Transverse colon (tissue), 4 donors: Measurements from ENCODE around the gene PCDHAC2. TPM values are rescaled to one million over a fixed set of nuclear protein-coding genes. Genes with fewer than 3 reads are reported as not detected.

Experiments
- DNase-seq: peaks from one replicate; pipeline ENCODE4 v3.0.0-alpha.2; 2019
- H3K27ac ChIP-seq, 4 donors: fragments of 200-600 bp; sonication (generic); 2 replicates each; pipeline ENCODE4 v1.5.1; 2016 to 2018; ENCODE audit warnings: inconsistent platforms in 4 of 4
- H3K27me3 ChIP-seq: fragments of 200-600 bp; sonication (generic); 2 replicates; pipeline ENCODE4 v1.5.1; 2017; ENCODE audit warnings: inconsistent platforms
- H3K36me3 ChIP-seq, 4 donors: fragments of 200-600 bp; sonication (generic); 2 replicates each; pipeline ENCODE4 v1.5.1; 2017 to 2019; ENCODE audit warnings: inconsistent platforms in 4 of 4
- H3K4me1 ChIP-seq, 4 donors: fragments of 200-600 bp; sonication (generic); 2 replicates each; pipeline ENCODE4 v1.5.1; 2017 to 2020; ENCODE audit warnings: inconsistent platforms in 4 of 4
- H3K4me3 ChIP-seq, 4 donors: fragments of 200-600 bp; sonication (generic); 1 replicate in 1 of 4; 2 replicates in 3 of 4; pipeline versions ENCODE4 v1.5.1 to v1.6.1; 2017 to 2019; ENCODE audit warnings: inconsistent platforms in 4 of 4
- H3K9me3 ChIP-seq, 2 donors: fragments of 200-600 bp; sonication (generic); 2 replicates each; pipeline ENCODE4 v1.5.1; 2017 to 2019; ENCODE audit warnings: inconsistent platforms in 2 of 2
- EP300 ChIP-seq: sonication (generic); formaldehyde crosslinking; IDR thresholded peaks from one replicate; pipeline ENCODE4 v1.6.1; 2017; ENCODE audit warnings: antibody characterized with exemption, low read depth
- POLR2A ChIP-seq: fragments of 450-650 bp; IDR thresholded peaks from one replicate; pipeline ENCODE4 v1.6.1; 2016; ENCODE audit warnings: antibody characterized with exemption, mild to moderate bottlenecking, moderate library complexity
- POLR2AphosphoS5 ChIP-seq, 3 donors: sonication (generic); formaldehyde crosslinking; IDR thresholded peaks; one replicate each; pipeline ENCODE4 v1.6.1; 2016; ENCODE audit warnings: antibody characterized with exemption in 3 of 3
- WGBS, 2 donors: methylation state at CpG; one replicate each; pipeline ENCODE4 v1.1.5; 2018; ENCODE audit warnings: low coverage in 1 of 2; 5-methylcytosine and 5-hydroxymethylcytosine counted together
- in situ Hi-C, 4 donors: fragments of 200-750 bp; cut with MboI; loops; one replicate each; pipeline versions ENCODE4 v1.15.0 to v1.15.1; 2017; ENCODE audit warnings: low sequenced_read_pairs in 3 of 4, low pct_ligation_motif_present in 1 of 4, low pct_unique_long_range_greater_than_20kb in 1 of 4
- intact Hi-C: fragments of 100-400 bp; cut with DNase I; formaldehyde crosslinking; loops from one replicate; pipeline ENCODE4 v1.15.1; 2023; ENCODE audit warnings: low total_unique reads
- total RNA-seq, 4 donors: library from RNA; depleted of rRNA; stranded (reverse); fragments of >200 nt; gene quantifications; one replicate each; pipeline ENCODE4 v1.1.0, GENCODE V29; 2016
- TF ChIP-seq, protein P1 (sequence below), 5 experiments: fragments of 200-600 bp in 3 of 5; fragments of 450-650 bp in 2 of 5; sonication (generic) in 3 of 5; IDR thresholded peaks; 1 replicate in 2 of 5; 2 replicates in 3 of 5; pipeline ENCODE4 v1.5.1; 2016 to 2017; ENCODE audit warnings: antibody characterized with exemption in 5 of 5, inconsistent platforms in 3 of 5, mild to moderate bottlenecking in 2 of 5, moderate library complexity in 1 of 5

Gene PCDHAC2
- total RNA-seq, 4 donors from 2014 or later, result 0.41 to 0.48 TPM; not detected in 2

DNA sequence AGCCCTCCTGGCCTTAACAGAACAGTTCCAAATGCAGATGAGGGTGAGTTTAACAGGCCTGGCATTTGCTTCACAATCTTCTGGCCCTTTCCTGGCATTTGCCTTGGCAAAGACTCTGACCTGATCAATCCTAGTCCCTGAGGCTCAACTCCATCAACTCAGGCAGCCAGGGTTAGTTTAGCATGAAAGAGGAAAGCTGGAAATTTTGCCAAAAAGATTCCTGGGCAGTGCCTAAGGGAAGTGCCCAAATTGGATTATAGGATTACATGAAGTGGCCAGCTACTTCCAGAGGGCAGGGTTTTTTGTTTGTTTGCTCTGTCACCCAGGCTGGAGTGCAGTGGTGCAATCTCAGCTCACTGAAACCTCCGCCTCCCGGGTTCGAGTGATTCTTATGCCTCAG is 36.8 kb downstream of the PCDHAC2 start:
- in situ Hi-C loops, result no loop called here
- WGBS, 2 donors, result 83 to 93% methylated on average over 3 of the region's 3 CpGs
- Histone ChIP-seq H3K27ac (no peak overlapping the region), H3K4me1 (peaks cover 0 to 5% (median 2%) of the 10 kb centered on the region in 4 donors), H3K9me3 (no peaks in the 10 kb centered on the region), H3K4me3 (no peak overlapping the region), H3K36me3 (no peaks in the 10 kb centered on the region), H3K27me3 (peaks cover 5% of the 10 kb centered on the region)
- DNase-seq, result no peak
- intact Hi-C loops, result no loop called here
- TF ChIP-seq POLR2A, result no peak
- TF ChIP-seq, protein P1, sequence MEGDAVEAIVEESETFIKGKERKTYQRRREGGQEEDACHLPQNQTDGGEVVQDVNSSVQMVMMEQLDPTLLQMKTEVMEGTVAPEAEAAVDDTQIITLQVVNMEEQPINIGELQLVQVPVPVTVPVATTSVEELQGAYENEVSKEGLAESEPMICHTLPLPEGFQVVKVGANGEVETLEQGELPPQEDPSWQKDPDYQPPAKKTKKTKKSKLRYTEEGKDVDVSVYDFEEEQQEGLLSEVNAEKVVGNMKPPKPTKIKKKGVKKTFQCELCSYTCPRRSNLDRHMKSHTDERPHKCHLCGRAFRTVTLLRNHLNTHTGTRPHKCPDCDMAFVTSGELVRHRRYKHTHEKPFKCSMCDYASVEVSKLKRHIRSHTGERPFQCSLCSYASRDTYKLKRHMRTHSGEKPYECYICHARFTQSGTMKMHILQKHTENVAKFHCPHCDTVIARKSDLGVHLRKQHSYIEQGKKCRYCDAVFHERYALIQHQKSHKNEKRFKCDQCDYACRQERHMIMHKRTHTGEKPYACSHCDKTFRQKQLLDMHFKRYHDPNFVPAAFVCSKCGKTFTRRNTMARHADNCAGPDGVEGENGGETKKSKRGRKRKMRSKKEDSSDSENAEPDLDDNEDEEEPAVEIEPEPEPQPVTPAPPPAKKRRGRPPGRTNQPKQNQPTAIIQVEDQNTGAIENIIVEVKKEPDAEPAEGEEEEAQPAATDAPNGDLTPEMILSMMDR (IDR thresholded peaks at IDR 0.05), result no peak
- no peak for TF ChIP-seq POLR2AphosphoS5 (IDR thresholded peaks at IDR 0.05)
- TF ChIP-seq EP300, result no peak

DNA sequence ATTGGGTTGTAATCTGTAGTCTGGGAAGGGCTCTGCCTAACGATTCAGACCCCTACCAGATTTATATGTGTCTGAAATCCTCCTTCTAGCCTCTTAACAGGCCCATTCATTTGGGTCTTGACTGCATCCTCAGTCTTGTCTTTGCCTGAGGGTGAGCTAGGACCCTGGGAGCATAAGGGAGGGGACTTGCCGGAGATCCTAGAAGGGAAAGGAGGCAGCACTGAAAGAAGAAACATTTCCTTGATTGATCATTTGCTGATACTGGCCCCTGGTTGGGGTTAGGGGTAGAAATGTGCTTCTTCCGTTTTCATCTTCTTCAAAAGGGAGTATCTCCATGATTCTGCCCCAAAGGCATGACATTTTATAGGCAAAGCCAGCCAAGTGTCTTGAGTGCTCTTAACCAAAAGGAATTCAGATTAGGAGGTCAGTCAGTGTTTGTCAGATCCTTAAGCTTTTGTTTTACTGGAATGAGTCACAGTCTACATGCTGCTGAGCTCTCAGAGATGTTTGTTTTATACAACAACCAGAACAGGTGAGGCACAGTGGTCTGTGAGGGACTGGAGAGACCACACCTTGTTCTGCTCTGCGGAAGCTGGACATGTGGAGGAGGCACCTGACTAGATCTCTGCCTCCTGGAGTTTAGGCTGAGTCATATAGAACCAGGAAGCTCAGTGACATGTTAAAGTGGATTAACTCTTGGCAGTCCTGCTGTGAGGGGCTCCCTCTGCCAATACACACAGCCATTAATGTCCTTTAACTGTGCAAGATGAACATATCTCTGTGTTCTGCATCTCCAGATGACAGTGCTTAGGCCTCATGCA is 37.7 kb downstream of the PCDHAC2 start:
- H3K27ac ChIP-seq, result no peak overlapping the region
- H3K4me3 ChIP-seq, result no peak overlapping the region
- DNase-seq, result no peak
- TF ChIP-seq POLR2A, result no peak
- H3K4me1 ChIP-seq, result peaks cover 0 to 5% (median 2%) of the 10 kb centered on the region in 4 donors
- in situ Hi-C loops, result no loop called here
- 29 to 37% methylated on average over 1 to 4 of the region's 4 CpGs for WGBS, 2 donors
- intact Hi-C loops, result no loop called here
- no peaks in the 10 kb centered on the region for H3K36me3 ChIP-seq
- no peaks in the 10 kb centered on the region for H3K9me3 ChIP-seq
- peaks cover 5% of the 10 kb centered on the region for H3K27me3 ChIP-seq

DNA sequence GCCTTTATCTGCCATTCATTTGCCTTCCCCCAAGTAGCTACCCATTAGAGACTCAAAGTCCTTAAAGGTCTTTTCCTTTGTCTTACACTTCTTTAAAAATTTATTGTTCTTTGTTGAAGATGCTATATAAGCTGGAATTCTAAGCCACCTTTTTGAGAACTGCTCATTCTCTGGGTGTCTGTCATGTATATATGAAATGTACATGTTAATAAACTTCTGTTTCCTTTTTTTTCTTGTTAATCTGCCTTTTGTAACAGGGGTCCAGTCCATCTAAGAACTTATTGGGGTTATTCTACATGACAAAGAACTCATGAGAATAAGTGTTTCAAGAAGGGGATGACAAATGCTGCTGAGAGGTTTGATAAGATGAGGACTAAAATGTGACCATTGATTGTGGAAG is 41.5 kb downstream of the PCDHAC2 start:
- no peak for DNase-seq
- in situ Hi-C loops, result no loop called here
- Histone ChIP-seq H3K4me1 (no peaks in the 10 kb centered on the region), H3K9me3 (no peaks in the 10 kb centered on the region), H3K27ac (no peak overlapping the region), H3K27me3 (no peaks in the 10 kb centered on the region), H3K36me3 (no peaks in the 10 kb centered on the region), H3K4me3 (no peak overlapping the region)
- TF ChIP-seq POLR2A, result no peak
- TF ChIP-seq, protein P1 (IDR thresholded peaks at IDR 0.05), result no peak
- TF ChIP-seq EP300, result no peak
- no peak for TF ChIP-seq POLR2AphosphoS5 (IDR thresholded peaks at IDR 0.05)
- intact Hi-C loops, result no loop called here

DNA sequence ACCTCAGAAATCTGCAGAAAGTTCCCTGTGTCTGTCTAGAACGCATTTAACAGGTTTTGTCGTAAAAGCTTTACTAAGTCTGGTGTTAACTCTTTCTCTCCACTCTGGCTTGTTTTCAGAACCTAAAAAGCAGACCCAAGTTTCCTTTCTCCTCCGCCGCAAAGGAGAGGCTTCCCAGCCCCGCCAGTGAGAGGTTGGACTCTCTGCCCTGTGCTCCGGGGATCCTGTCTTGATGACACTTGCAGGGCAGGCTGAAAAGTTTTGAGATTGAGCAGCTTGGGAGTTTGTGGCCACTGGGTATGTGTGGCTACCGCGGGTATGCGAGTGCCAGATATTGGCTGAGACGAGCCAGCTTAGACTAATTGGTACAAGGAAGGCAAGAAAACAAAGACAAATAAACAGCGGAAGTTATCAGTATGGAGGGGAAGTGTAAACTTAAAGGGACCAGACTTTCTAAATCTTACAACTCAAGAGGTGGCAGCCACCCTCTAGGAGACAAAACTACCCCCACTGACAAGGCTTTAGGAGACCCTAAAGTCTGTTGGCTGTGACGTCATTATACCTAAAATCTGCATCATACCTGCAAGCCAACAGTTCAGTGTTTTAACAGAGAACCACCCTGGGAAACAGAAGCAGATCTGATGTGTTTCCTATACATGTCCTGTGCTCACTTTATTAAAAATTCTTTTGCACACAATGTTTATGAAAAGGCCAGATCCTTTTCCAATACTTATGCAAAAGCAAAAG is 43.9 kb downstream of the PCDHAC2 start:
- H3K9me3 ChIP-seq, result no peaks in the 10 kb centered on the region
- intact Hi-C loops (no loop called here), in situ Hi-C loops (no loop called here)
- H3K4me1 ChIP-seq, result no peaks in the 10 kb centered on the region
- H3K4me3 ChIP-seq, result no peak overlapping the region
- no peak for DNase-seq
- WGBS, 2 donors, result 46 to 49% methylated on average over 9 to 12 of the region's 12 CpGs
- no peak overlapping the region for H3K27ac ChIP-seq
- TF ChIP-seq POLR2A, result no peak
- no peak for TF ChIP-seq POLR2AphosphoS5 (IDR thresholded peaks at IDR 0.05)
- TF ChIP-seq EP300, result no peak
- TF ChIP-seq, protein P1 (IDR thresholded peaks at IDR 0.05), result no peak
- H3K27me3 ChIP-seq, result no peaks in the 10 kb centered on the region
- H3K36me3 ChIP-seq, result no peaks in the 10 kb centered on the region
